Activated T-cell treated with anti-CD3 and anti-CD28 coated beads, Interleukin-2, amount 50 U/mL, for 4 hours (primary cell): ENCODE measurements around the gene CDKN2C. TPM values are rescaled to one million over a fixed set of nuclear protein-coding genes. Genes with fewer than 3 reads are reported as not detected.
"Not testable (repeated sequence)": the region's sequence is repeated elsewhere in the genome, so short reads cannot be mapped to it uniquely, and the experiment has no call there.

Experiments used
- ATAC-seq, 2 donors: fragments of 200-7000 bp; cut with Tn5 transposase; one replicate each; pipeline ENCODE4 v1.10.0; 2021
- DNase-seq: peaks from one replicate; pipeline ENCODE4 v3.0.0-alpha.2; 2020
- H3K27me3 Mint-ChIP-seq: one replicate; pipeline ENCODE4 v1.8.0; 2021; ENCODE audit warnings: low read depth, mixed read lengths
- H3K36me3 Mint-ChIP-seq: one replicate; pipeline ENCODE4 v1.8.0; 2022; ENCODE audit warnings: mixed read lengths; ENCODE audit not compliant: insufficient read depth
- H3K4me1 Mint-ChIP-seq: one replicate; pipeline ENCODE4 v1.8.0; 2021; ENCODE audit warnings: low read depth, mixed read lengths
- H3K4me3 Mint-ChIP-seq: one replicate; pipeline ENCODE4 v1.8.0; 2021; ENCODE audit warnings: mild to moderate bottlenecking, moderate library complexity, mixed read lengths
- H3K9me3 Mint-ChIP-seq: one replicate; pipeline ENCODE4 v1.8.0; 2021; ENCODE audit warnings: mixed read lengths
- total RNA-seq, 3 donors: library from RNA; stranded (reverse); gene quantifications; one replicate each; pipeline ENCODE4 v1.2.1, GENCODE V29; 2021

The CDKN2C gene
- total RNA-seq, 3 donors from 2014 or later: 1.4 to 2.6 (median 1.4) TPM

DNA sequence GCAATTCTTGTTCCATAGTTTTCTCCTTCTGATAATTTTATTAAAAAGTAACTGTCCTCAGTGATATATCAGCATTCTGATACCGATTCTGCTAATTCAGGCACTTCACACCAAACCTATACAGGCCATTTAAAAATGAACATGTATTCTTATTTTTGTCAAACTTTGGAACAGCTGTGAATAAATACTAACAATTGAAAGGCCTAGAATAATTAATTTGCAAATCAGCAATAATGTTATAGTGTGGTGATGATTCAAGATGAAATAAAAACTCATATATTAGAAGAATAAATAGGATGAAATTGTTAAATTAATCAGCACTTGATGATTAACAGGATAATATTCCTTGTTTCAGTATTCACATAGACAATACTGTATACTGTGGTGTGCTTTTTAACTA, 9.9 kb downstream of the CDKN2C start:
- Mint-ChIP-seq H3K4me3 (no peak overlapping the region), H3K9me3 (no peaks in the 10 kb centered on the region), H3K4me1 (peaks cover 23% of the 10 kb centered on the region)

GRCh38 chr1:50980505-50980904, 10.5 kb downstream of the CDKN2C start:
- DNase-seq (no peak), ATAC-seq (no peak)
- no peaks in the 10 kb centered on the region for H3K36me3 Mint-ChIP-seq
- peaks cover 22% of the 10 kb centered on the region for H3K27me3 Mint-ChIP-seq
- H3K9me3 Mint-ChIP-seq: no peaks in the 10 kb centered on the region
- H3K4me1 Mint-ChIP-seq: peaks cover 23% of the 10 kb centered on the region
- no peak overlapping the region for H3K4me3 Mint-ChIP-seq

More for the DNA sequence above, 9.9 kb downstream of the CDKN2C start:
- DNase-seq (no peak), ATAC-seq (no peak)
- Mint-ChIP-seq H3K27me3 (peaks cover 22% of the 10 kb centered on the region), H3K36me3 (no peaks in the 10 kb centered on the region)

GRCh38 chr1:50981741-50982140, 11.7 kb downstream of the CDKN2C start:
- ATAC-seq: no peak
- Mint-ChIP-seq H3K36me3 (no peaks in the 10 kb centered on the region), H3K27me3 (peaks cover 15% of the 10 kb centered on the region), H3K9me3 (no peaks in the 10 kb centered on the region), H3K4me1 (peaks cover 15% of the 10 kb centered on the region), H3K4me3 (no peak overlapping the region)
- no peak for DNase-seq

GRCh38 chr1:50982611-50983010, 12.6 kb downstream of the CDKN2C start:
- H3K9me3 Mint-ChIP-seq: no peaks in the 10 kb centered on the region
- ATAC-seq (no peak), DNase-seq (no peak)
- H3K4me3 Mint-ChIP-seq: no peak overlapping the region
- peaks cover 14% of the 10 kb centered on the region for H3K27me3 Mint-ChIP-seq
- no peaks in the 10 kb centered on the region for H3K36me3 Mint-ChIP-seq
- peaks cover 12% of the 10 kb centered on the region for H3K4me1 Mint-ChIP-seq

GRCh38 chr1:50983219-50983802, 13.3 kb downstream of the CDKN2C start:
- Mint-ChIP-seq H3K27me3 (peaks cover 14% of the 10 kb centered on the region), H3K9me3 (no peaks in the 10 kb centered on the region), H3K36me3 (no peaks in the 10 kb centered on the region), H3K4me1 (peaks cover 11% of the 10 kb centered on the region), H3K4me3 (no peak overlapping the region)
- ATAC-seq: no peak
- DNase-seq: no peak

GRCh38 chr1:50985094-50985493, 15.0 kb downstream of the CDKN2C start:
- Mint-ChIP-seq H3K27me3 (no peaks in the 10 kb centered on the region), H3K9me3 (no peaks in the 10 kb centered on the region), H3K4me1 (peaks cover 2% of the 10 kb centered on the region), H3K36me3 (no peaks in the 10 kb centered on the region), H3K4me3 (no peak overlapping the region)
- ATAC-seq (no peak), DNase-seq (no peak)

DNA sequence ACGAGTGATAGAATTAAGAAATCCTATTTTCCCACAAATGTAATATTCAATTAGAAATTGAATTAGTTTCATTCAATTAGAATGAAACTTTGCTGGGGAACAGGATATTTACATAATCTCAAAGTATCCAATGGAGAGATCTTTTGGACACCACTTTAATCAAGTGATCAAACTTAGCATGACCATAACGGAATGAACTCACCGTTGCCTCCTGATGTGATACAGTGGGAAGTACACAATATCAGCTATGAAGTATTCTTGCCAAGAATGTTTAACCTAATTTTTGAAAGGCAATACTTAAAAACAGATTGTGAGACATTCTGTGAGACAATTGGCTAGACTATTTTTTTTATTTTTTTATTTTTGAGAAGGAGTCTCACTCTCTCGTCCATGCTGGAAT, 16.6 kb downstream of the CDKN2C start:
- H3K9me3 Mint-ChIP-seq: no peaks in the 10 kb centered on the region
- no peak for ATAC-seq
- H3K4me1 Mint-ChIP-seq: peaks cover 2% of the 10 kb centered on the region

GRCh38 chr1:50989694-50990093, 19.6 kb downstream of the CDKN2C start:
- Mint-ChIP-seq H3K9me3 (no peaks in the 10 kb centered on the region), H3K27me3 (no peaks in the 10 kb centered on the region), H3K36me3 (no peaks in the 10 kb centered on the region), H3K4me1 (peaks cover 2% of the 10 kb centered on the region), H3K4me3 (no peak overlapping the region)
- ATAC-seq (no peak), DNase-seq (no peak)

More for the DNA sequence above, 16.6 kb downstream of the CDKN2C start:
- H3K4me3 Mint-ChIP-seq: no peak overlapping the region
- no peaks in the 10 kb centered on the region for H3K36me3 Mint-ChIP-seq
- DNase-seq: no peak
- H3K27me3 Mint-ChIP-seq: no peaks in the 10 kb centered on the region

DNA sequence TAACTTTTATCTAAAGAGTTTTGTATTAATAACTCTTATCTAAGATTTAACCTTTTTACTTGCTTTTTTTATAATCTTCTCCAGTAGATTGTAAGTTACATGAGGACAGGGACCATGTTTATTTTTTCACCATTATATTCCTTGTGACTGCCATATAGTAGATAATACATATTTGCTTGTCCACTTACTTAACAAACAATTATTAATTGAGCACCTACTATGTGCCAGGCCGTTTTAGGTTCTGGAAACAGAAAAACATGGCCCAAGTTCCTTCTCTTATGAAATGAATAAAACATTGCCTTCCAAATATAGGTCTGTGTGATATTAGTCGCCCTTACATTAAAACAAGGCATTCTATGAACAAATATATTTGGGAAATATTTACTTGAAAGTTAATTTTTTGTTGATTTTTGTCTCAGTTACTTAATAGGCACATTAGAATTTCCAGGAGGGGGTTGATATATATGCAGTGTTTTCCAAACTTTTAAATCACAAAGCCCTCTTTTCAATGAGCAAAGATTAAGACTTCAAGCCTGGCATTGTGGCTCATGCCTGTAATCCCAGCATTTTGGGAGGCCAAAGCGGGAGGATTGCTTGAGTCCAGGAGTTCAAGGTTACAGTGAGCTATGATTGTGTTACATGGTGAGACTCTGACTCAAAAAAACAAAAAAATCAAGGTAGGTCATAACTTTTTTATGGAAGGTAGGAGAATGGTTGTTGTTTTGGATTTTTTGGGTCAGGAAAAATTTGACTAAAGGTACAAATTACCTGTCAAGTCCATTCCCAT, 22.7 kb downstream of the CDKN2C start:
- DNase-seq (no peak), ATAC-seq (no peak)
- no peaks in the 10 kb centered on the region for H3K27me3 Mint-ChIP-seq
- H3K4me3 Mint-ChIP-seq: no peak overlapping the region
- no peaks in the 10 kb centered on the region for H3K36me3 Mint-ChIP-seq
- H3K9me3 Mint-ChIP-seq: no peaks in the 10 kb centered on the region
- no peaks in the 10 kb centered on the region for H3K4me1 Mint-ChIP-seq

DNA sequence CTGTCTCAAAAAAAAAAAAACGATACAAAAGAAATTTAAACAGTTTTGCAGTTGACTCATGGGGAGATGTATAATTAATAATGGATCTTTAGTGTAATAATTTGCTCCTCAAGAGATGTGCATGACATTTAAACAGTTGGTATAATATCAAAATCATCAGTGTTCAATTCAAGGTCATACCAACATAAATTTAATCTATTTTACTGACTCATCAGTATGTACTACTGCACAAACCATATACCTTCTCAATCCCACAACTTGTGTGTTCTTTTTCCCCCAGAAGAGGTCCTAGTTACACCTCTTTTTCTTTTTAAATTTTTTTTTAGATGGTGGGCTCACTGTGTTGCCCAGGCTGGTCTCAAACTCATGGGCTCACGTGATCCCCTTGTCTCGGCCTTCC, 23.6 kb downstream of the CDKN2C start:
- Mint-ChIP-seq H3K4me1 (no peaks in the 10 kb centered on the region), H3K9me3 (no peaks in the 10 kb centered on the region), H3K27me3 (no peaks in the 10 kb centered on the region), H3K4me3 (no peak overlapping the region), H3K36me3 (no peaks in the 10 kb centered on the region)
- DNase-seq: no peak
- no peak for ATAC-seq

- H3K9me3 Mint-ChIP-seq: no peaks in the 10 kb centered on the region
- no peaks in the 10 kb centered on the region for H3K27me3 Mint-ChIP-seq
- no peak overlapping the region for H3K4me3 Mint-ChIP-seq
- no peaks in the 10 kb centered on the region for H3K4me1 Mint-ChIP-seq
- no peak for DNase-seq
- H3K36me3 Mint-ChIP-seq: no peaks in the 10 kb centered on the region
- ATAC-seq: no peak
Measured at GRCh38 chr1:50994997-50995396, 25.0 kb downstream of the CDKN2C start.

GRCh38 chr1:50995651-50996050, 25.6 kb downstream of the CDKN2C start:
- no peaks in the 10 kb centered on the region for H3K27me3 Mint-ChIP-seq
- ATAC-seq (no peak), DNase-seq (no peak)
- H3K36me3 Mint-ChIP-seq: no peaks in the 10 kb centered on the region
- H3K9me3 Mint-ChIP-seq: no peaks in the 10 kb centered on the region
- H3K4me3 Mint-ChIP-seq: no peak overlapping the region
- no peaks in the 10 kb centered on the region for H3K4me1 Mint-ChIP-seq

DNA sequence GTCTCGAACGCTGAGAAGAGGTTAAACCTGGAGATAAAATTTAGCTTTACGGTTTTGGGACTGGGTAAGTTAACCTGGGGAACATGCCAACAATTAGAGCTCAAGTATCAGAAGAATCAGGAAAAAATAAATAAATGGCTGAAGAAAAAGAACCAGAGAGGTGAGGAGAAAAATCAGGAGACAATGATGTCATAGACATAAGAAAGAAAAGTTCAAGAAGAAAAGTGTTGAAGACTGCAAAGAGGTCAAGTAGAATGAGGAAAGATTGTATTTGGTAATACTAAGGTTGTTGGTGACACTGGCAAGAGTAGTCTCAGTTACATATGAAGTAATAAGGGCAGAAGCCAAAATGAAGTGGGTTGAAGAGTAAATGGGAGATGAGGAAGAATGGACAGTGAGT, 26.0 kb downstream of the CDKN2C start:
- H3K27me3 Mint-ChIP-seq: no peaks in the 10 kb centered on the region
- H3K9me3 Mint-ChIP-seq: no peaks in the 10 kb centered on the region

DNA sequence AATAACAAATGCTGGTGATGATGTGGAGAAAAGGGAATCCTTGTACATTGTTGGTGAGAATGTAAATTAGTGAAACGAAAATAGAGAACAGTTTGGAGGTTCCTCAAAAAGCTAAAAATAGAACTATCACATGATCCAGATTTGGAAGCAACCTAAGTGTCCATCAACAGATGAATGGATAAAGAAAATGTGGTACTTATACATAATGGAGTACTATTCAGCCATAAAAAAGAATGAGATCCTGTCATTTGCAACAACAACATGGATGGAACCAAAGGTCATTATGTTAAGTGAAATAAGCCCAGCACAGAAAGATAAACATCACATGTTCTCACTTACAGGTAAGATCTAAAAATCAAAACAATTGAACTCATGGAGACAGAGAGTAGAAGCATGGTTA, 29.3 kb downstream of the CDKN2C start:
- not testable (repeated sequence) for H3K9me3 Mint-ChIP-seq, H3K4me1 Mint-ChIP-seq, ATAC-seq, H3K36me3 Mint-ChIP-seq, H3K27me3 Mint-ChIP-seq, H3K4me3 Mint-ChIP-seq, DNase-seq

More for the DNA sequence above, 26.0 kb downstream of the CDKN2C start:
- Mint-ChIP-seq H3K36me3 (no peaks in the 10 kb centered on the region), H3K4me3 (no peak overlapping the region), H3K4me1 (no peaks in the 10 kb centered on the region)
- ATAC-seq (no peak), DNase-seq (no peak)

- Mint-ChIP-seq H3K4me1 (no peaks in the 10 kb centered on the region), H3K27me3 (peaks cover 6% of the 10 kb centered on the region), H3K36me3 (no peaks in the 10 kb centered on the region), H3K9me3 (no peaks in the 10 kb centered on the region), H3K4me3 (no peak overlapping the region)
- ATAC-seq: no peak
- DNase-seq: no peak
Measured at GRCh38 chr1:51000160-51000559, 30.1 kb downstream of the CDKN2C start.
